Stimulated activated CD4-positive, alpha-beta T cell treated with anti-CD3 and anti-CD28 coated beads, TNF-alpha, amount 100 ng/mL, for 4 hours (primary cell): Measurements from ENCODE around the gene PHF2.

Source experiments
- DNase-seq, 3 experiments: peaks; one replicate each; pipeline ENCODE4 v3.0.0-alpha.2; 2020; ENCODE audit warnings: low read depth in 3 of 3

Gene PHF2

GRCh38 chr9:93652604-93653592 is 76.5 kb downstream of the PHF2 start:
- DNase-seq = no peak

DNA sequence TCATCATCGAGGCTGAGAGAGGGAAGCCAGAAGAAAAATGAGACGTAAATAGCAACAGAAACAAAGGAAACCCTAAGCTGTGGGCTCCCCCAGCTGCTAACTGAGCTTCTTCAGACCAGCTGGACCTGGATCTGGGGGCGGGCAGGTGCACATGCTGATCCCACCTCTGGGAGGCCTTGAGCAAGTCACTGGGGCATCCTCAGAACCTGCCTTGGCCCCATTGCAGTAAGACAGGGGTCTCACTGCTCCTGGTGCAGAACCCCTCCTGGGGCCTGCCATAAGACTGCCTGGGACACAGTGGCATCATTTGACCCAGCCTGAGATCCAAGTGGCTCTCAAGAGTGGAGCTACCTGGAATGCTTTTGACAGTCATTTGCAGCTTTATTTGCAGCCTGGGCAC is 77.4 kb downstream of the PHF2 start:
- no peak for DNase-seq

DNA sequence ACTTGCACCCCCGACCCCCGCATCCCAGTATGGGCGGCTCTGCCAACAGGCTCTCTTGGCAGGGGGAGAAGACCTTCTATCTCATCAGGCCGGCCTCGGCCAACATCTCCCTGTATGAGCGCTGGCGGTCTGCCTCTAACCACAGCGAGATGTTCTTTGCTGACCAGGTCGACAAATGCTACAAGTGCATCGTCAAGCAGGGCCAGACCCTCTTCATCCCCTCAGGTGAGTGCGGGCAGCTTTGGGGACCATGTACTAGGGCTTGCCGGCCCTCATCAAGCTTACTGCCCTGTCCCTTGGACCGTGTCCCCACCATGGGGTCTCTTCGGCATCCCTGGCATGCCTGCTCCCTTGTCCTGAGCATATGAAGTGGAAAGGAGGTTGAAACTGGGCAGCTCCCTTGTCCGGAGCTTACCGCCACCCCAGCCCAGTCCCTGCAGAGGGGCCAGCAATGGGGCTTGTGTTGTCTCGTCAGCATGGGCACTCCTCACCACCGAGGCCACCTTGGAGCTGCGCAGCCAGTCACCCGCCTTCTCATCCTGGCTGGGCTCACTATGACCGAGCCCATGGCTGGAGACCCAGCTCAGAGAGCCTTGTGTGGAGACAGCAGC is 78.1 kb downstream of the PHF2 start:
- DNase-seq = no peak

- no peak for DNase-seq
Observed at GRCh38 chr9:93655621-93656425, 79.4 kb downstream of the PHF2 start.

GRCh38 chr9:93656426-93657239 is 80.2 kb downstream of the PHF2 start:
- DNase-seq = no peak

GRCh38 chr9:93657331-93658111 is 81.1 kb downstream of the PHF2 start:
- no peak for DNase-seq

DNA sequence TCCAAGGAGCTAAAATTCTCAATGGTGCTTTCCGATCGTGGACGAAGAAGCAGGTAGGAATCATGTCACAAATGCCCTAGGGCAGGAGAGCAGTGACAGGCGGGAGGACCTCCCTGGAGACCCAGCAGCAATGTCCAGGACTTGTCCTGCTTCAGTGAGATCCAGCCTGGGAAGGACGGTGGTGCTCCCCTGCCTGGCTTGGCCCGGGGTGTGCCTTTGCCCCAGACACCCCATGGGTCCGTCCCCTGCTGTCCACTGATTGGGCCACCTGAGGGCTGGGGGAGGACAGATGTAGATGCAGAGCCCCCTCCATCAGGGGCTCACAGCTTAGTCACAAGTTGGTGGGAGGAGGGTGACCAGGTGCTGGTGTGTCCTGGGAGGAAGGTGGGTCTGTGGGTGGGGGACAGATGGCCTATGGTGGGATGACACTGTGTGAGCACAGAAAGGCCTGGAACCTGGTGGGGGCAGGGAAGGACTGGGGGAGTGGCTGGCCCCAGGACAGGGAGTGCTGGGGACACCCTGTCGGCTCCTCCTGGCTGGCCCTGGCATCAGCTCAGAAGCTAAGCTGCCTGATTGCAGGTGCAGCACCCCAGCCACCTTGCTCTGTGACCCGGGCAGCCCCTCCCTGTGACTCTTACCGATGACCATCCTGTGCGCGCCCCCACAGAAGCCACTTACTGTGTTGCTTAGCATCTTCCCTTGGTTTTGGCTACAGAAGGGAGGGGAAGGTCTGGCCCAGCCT is 82.0 kb downstream of the PHF2 start:
- DNase-seq = no peak

DNA sequence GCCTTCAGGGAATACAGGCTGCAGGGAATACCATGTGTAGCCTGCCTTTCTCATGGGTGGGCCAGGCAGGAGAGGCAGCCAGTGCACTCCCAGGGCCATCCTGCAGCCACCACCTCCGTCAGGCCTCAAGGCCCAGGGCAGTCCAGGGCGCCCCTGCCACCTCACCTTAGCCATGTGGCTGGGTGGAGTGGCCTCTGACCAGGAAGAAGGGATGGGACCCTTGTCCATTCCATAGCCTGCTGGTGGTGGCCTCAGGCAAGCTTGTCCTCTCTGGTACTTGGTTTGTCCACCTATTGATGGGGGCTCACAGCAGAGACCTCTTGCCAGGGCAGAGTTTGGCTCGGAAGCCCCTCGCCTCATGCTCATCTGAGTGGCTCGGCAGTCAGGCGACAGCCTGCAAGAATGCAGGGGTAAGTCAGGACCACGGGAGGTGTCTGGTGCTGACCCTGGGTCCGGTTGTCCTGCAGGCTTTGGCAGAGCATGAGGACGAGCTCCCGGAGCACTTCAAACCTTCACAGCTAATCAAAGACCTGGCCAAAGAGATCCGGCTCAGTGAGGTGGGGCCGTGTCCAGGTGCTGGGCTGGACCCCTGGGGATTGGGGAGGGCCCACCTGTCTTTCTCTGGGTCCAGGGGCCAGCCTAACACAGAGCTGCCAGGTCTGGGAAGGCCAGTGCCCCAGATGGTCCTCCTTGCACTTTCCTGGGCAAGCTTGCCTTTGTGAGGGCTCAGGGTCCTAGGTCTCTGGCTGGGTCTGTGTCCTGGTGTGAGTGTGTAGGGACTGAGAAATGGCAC is 82.9 kb downstream of the PHF2 start:
- no peak for DNase-seq

- DNase-seq = no peak
Observed at GRCh38 chr9:93659837-93660177, 83.4 kb downstream of the PHF2 start.

DNA sequence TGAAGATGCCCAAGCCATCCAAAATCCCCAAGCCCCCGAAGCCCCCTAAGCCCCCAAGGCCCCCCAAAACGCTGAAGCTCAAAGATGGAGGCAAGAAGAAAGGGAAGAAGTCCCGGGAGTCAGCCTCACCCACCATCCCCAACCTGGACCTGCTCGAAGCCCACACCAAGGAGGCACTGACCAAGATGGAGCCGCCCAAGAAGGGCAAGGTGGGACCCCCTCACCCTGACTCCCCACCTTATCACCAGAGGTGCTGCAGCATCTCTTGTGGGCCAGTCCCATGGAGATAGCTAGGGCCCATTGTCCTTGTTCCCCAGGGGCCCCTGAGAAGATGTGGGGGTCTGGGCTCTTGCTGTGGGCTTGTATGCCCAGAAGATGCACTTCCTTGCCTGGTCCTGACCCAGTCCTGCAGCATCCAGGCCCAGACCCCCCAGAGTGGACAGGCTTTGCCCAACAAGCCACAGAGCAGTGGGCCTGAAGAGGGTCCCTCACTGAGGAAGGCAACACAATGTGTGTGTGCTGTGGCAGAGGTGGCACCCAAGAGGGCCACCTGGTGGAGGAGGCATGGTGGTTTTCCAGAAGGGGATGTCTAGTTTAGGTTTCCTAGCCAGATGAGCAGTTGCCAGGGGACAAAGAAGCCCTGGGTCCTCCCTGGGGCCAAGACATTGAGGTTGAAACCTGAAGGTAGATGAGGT is 84.1 kb downstream of the PHF2 start:
- no peak for DNase-seq

DNA sequence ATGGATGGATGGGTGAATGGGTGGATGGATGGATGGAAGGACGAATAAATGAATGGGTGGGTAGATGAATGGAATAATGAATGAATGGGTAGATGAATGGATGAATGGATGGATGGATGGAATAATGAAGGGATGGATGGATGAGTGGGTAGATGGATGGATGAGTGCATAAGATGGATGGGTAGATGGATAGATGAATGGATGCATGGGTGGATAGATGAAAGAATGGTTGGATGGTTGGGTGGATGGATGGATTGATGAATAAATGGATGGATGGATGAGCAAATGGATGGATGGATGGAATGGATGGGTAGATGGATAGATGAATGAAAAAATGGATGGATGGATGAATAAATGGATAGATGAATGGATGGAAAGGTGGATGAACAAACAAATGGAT is 85.2 kb downstream of the PHF2 start:
- no peak for DNase-seq

GRCh38 chr9:93662016-93662638 is 85.7 kb downstream of the PHF2 start:
- DNase-seq = no peak

DNA sequence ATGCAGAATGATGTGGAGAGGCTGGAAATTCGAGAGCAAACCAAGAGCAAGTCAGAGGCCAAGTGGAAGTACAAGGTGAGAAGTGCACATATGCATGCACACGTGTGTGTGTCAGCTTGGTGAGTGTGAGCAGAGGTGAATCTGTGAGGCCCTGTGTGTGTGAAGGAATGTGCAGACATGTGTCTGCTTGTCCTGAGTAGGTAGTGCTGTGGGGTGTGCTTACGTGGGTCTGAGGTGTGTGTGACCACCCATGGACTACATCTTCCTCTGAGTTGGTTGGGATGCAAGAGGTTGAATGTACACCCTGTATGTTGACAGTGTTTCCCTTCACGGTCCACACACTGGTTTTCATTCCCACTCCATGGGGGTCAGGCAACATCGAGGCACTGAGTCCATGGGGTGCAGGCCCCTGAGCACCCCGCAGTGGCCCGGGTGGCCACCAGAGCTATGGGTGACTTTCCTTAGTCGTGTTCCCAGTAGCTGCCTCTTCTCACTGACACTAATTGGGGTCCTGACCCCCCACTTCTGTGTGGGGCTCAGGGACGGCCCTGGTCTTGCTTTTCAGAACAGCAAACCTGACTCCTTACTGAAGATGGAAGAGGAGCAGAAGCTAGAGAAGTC is 86.7 kb downstream of the PHF2 start:
- DNase-seq = no peak

GRCh38 chr9:93663877-93664548 is 87.6 kb downstream of the PHF2 start:
- no peak for DNase-seq

DNA sequence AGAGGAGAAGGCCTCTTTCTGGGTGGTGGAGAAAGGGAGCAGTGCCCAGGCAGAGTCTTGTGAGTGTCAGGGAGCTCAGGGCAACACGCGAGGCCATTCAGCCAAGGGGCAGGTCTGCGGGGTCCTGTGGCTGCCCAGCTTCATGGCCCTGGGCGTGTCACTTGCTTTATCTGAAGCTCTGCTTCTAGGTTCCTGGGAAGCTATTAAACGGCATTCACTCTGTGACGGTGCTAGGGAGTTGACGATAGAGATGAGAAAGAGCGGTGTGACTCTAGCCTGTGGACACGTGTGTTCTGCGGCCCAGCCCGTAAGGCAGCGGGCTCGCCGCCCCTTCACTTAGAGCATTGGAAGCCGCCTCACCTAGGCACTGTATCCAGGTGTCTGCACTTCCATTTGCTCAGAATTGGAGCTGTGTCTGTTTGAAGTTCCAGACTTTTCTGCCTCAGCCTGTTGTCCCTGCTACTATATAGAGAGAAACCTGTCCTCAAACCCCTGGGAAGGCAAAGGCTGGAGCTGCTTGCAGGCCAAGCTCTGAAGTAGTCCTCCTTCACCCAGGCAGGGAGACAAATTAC is 88.3 kb downstream of the PHF2 start:
- no peak for DNase-seq

- DNase-seq = no peak
Observed at GRCh38 chr9:93665128-93665636, 88.8 kb downstream of the PHF2 start.
